ENCODE data around the gene RIMOC1. TPM values are rescaled to one million over a fixed set of nuclear protein-coding genes. Genes with fewer than 3 reads are reported as not detected.

The RIMOC1 gene
- total RNA-seq, 1 donor from 2014 or later = 30.8 TPM

DNA sequence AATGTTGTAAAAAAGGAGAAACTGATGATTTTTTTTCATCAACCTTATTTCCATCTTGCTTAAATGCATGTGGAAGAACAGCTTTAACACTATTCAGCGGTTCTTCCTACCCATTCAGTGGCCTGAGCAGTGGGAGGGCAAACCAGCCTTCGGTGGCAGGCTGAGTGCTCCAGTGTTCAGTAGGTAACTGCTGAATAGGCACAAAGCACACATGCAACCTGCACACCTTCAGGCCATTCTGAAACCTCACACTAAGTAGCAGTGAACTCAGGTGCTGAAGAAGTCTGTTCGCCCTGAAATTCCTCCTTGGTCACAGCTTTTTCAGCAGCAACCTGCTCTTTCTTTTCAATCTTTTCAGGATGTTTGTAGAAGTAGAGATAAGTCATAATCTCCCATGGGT, 47.1 kb downstream of the RIMOC1 start:
- Mint-ChIP-seq H3K4me3 (no peak overlapping the region), H3K9me3 (peaks cover 6% of the 10 kb centered on the region), H3K4me1 (peaks cover 13% of the 10 kb centered on the region), H3K27me3 (ENCODE audit: low read depth) (no peaks in the 10 kb centered on the region), H3K36me3 (peaks cover 2% of the 10 kb centered on the region), H3K27ac (no peak overlapping the region)
- no peak for DNase-seq (ENCODE audit: low spot score in 2 of 2, unreplicated experiment in 2 of 2)
- TF ChIP-seq, protein P1, sequence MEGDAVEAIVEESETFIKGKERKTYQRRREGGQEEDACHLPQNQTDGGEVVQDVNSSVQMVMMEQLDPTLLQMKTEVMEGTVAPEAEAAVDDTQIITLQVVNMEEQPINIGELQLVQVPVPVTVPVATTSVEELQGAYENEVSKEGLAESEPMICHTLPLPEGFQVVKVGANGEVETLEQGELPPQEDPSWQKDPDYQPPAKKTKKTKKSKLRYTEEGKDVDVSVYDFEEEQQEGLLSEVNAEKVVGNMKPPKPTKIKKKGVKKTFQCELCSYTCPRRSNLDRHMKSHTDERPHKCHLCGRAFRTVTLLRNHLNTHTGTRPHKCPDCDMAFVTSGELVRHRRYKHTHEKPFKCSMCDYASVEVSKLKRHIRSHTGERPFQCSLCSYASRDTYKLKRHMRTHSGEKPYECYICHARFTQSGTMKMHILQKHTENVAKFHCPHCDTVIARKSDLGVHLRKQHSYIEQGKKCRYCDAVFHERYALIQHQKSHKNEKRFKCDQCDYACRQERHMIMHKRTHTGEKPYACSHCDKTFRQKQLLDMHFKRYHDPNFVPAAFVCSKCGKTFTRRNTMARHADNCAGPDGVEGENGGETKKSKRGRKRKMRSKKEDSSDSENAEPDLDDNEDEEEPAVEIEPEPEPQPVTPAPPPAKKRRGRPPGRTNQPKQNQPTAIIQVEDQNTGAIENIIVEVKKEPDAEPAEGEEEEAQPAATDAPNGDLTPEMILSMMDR (IDR thresholded peaks at IDR 0.05; ENCODE audit: unreplicated experiment) = no peak

Other genes starting within 250 kb of the RIMOC1 start
- 20.3 to 21.2 TPM (median 20.8 TPM) in 3 replicates for gene OXCT1, start 33.9 kb upstream of the RIMOC1 start, total RNA-seq
- 5.6 to 6.8 TPM (median 5.9 TPM) in 3 replicates for gene FBXO4, start 20.9 kb downstream of the RIMOC1 start, total RNA-seq